Omental fat pad (tissue), 4 donors: ENCODE results near the gene CNTNAP1. TPM values are rescaled to one million over a fixed set of nuclear protein-coding genes. Genes with fewer than 3 reads are reported as not detected.

Experiments
- ATAC-seq: fragments of 150-250 bp; one replicate; pipeline ENCODE4 v1.9.1; 2016; ENCODE audit warnings: mild to moderate bottlenecking, moderate library complexity; ENCODE audit not compliant: low FRiP score
- DNase-seq: peaks from one replicate; pipeline ENCODE4 v3.0.0-alpha.2; 2019; ENCODE audit warnings: low spot score
- total RNA-seq, 4 donors: library from RNA; depleted of rRNA; stranded (reverse); fragments of >200 nt; gene quantifications; one replicate each; pipeline ENCODE4 v1.1.0, GENCODE V29; 2016
- TF ChIP-seq, protein P1 (sequence below), 3 donors: fragments of 450-650 bp; IDR thresholded peaks; one replicate each; pipeline ENCODE4 v1.5.1; 2016 to 2017; ENCODE audit warnings: antibody characterized with exemption in 3 of 3, mild to moderate bottlenecking in 3 of 3, moderate library complexity in 2 of 3

Gene CNTNAP1
- total RNA-seq, 4 donors from 2014 or later = 1.8 to 9.0 (median 4.2) TPM

DNA sequence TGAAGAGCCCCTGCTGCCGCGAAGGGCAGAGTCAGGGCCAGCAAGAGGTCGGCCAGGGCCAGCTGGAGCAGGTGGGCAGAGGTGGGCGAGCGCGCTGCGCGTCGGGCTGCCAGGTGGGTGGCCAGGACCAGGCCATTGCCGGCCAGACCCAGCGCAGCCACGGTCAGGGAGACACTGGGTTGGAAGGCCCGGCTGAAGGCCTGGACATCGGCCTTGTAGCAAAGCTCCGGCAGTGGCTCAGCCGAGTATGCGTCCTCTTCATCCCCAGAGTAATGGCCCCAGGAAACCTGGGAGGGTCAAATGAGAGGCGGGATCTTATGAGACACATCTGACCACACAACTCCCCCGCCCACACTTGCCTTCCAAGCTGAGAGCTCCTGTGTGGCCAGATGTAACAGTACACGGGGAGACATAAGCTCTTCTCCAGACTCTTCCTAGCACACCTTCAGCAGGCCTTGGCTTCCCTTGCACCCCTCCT is 2.0 kb upstream of the CNTNAP1 start:
- TF ChIP-seq, protein P1, sequence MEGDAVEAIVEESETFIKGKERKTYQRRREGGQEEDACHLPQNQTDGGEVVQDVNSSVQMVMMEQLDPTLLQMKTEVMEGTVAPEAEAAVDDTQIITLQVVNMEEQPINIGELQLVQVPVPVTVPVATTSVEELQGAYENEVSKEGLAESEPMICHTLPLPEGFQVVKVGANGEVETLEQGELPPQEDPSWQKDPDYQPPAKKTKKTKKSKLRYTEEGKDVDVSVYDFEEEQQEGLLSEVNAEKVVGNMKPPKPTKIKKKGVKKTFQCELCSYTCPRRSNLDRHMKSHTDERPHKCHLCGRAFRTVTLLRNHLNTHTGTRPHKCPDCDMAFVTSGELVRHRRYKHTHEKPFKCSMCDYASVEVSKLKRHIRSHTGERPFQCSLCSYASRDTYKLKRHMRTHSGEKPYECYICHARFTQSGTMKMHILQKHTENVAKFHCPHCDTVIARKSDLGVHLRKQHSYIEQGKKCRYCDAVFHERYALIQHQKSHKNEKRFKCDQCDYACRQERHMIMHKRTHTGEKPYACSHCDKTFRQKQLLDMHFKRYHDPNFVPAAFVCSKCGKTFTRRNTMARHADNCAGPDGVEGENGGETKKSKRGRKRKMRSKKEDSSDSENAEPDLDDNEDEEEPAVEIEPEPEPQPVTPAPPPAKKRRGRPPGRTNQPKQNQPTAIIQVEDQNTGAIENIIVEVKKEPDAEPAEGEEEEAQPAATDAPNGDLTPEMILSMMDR (IDR thresholded peaks at IDR 0.05) = no peak
- DNase-seq (no peak), ATAC-seq (no peak)

DNA sequence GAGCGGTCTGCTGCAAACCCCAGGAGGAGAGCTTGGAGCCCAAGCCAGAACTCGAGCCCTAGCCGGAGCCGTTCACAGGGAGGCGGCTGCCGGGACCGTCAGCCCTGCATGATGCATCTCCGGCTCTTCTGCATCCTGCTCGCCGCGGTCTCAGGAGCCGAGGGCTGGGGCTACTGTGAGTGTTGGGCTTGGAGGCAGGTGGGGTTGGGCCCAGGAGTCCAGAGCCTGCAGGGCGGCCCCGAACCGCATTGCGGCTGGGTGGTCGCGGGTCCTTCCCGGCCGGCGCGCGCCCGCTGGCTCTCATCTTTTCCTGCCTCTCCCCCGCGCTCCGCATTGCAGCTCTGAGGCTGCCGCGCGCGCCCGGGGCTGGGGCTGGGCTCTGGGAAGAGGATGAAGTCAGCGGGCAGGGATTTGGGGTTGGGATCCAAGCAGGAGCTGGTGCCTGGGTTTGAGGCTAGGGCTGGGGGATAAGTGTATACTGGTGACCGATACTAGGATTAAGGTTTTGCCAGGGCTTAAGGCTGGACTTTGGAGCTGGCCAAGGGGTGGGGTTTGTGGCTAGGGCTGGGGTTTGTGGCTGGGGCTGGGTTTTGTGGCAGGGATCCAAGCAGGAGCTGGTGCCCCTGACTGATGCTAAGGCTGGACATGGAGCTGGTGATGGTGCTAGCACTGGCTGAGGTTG is 532 bp downstream of the CNTNAP1 start:
- no peak for DNase-seq
- TF ChIP-seq, protein P1 (IDR thresholded peaks at IDR 0.05) = no peak
- peak; percentile 18 for ATAC-seq

DNA sequence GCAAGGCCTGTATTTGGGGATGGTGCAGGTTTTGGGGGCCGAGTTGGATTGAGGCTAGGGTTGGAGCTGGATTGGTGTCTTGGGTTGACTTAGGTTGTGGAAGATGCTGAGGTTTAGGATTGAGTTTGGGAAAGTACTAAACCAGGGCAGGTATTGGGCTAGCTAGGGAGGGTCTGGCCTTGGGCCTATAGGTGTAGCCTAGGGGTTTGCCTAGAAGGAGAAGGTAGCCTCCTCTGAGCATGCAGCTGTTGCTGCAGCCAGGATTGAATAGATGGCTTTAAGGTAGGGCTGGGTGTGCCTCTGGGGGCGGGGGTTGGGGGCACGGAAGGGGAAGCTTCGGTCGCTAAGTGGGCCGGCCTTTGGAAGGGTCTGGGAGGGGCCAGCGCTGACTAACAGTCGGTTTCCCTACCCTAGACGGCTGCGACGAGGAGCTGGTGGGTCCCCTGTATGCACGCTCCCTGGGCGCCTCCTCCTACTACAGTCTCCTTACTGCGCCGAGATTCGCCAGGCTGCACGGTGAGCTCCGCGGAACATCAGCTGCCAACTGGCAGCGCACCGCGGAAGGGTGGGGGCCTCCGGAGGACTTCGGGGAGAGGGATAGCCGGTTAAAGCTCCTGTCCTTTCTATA is 1.2 kb downstream of the CNTNAP1 start:
- no peak for ATAC-seq
- DNase-seq = no peak
- TF ChIP-seq, protein P1 (IDR thresholded peaks at IDR 0.05) = no peak

DNA sequence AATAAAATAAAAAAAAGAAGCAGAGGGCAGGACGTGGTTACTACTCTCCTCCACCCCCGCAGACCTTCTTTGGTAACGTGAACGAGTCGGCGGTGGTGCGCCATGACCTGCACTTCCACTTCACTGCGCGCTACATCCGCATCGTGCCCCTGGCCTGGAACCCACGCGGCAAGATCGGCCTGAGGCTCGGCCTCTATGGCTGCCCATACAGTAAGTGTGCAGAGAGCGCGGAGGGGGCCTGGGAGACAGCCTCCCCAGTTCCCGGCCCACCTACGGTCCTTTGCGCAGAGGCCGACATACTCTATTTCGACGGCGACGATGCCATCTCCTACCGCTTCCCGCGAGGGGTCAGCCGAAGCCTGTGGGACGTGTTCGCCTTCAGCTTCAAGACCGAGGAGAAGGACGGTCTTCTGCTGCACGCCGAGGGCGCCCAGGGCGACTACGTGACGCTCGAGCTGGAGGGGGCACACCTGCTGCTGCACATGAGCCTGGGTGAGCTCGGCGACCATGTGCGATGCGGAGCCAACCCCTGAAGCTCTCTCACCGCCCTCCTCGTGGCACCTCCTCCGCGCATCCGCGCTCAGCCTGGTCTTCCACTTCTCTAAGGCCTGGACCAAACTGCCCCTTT is 2.7 kb downstream of the CNTNAP1 start:
- DNase-seq = no peak
- no peak for ATAC-seq
- TF ChIP-seq, protein P1 (IDR thresholded peaks at IDR 0.05) = no peak

DNA sequence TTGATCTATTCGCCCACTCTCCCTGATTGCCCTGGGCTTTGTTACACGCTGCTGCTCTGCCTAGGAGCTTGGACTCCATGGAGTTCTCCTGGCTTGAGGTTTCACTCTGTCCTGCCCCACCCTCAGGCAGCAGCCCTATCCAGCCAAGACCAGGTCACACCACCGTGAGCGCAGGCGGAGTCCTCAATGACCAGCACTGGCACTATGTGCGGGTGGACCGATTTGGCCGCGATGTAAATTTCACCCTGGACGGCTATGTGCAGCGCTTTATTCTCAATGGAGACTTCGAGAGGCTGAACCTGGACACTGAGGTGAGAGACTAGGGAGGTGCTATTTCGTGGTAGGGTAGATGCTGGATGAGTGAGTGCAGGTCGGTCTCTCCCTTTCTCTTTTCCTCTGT is 3.5 kb downstream of the CNTNAP1 start:
- TF ChIP-seq, protein P1 (IDR thresholded peaks at IDR 0.05) = no peak
- ATAC-seq (no peak), DNase-seq (no peak)

DNA sequence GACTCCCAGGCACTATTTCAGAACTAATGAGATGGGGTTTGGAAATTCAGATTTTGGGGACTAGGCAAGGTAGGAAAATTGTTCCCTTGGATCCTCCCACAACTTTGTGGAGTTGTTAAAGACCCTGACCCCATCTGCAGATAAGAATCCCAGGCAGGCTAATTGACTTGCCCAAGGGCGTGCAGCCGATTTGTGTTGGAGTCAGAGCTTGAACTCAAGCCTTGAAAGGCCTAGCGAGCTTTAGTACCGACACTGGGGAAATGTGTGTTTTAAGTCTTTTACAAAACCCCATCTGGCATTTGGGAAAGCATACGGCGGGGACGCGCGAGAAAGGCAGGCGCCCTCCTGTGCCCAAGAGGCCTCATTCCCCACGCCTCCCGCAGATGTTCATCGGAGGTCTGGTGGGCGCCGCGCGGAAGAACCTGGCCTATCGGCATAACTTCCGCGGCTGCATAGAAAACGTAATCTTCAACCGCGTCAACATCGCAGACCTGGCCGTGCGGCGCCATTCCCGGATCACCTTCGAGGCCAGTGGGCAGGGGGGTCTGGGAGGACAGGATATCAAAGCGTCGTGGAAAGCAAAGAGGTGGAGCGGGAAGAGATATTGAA is 4.3 kb downstream of the CNTNAP1 start:
- DNase-seq (no peak), ATAC-seq (no peak)
- TF ChIP-seq, protein P1 (IDR thresholded peaks at IDR 0.05) = no peak
